HG02678 (cell line): ENCODE measurements around the gene FXYD2.
"Not testable (repeated sequence)": the region's sequence is repeated elsewhere in the genome, so short reads cannot be mapped to it uniquely, and the experiment has no call there.

Experiments
- ATAC-seq: cut with Tn5 transposase; IDR thresholded peaks from one replicate; pipeline ENCODE4 v1.9.1; 2021; ENCODE audit warnings: mild to moderate bottlenecking, moderate library complexity; ENCODE audit not compliant: unreplicated experiment

FXYD2 gene

DNA sequence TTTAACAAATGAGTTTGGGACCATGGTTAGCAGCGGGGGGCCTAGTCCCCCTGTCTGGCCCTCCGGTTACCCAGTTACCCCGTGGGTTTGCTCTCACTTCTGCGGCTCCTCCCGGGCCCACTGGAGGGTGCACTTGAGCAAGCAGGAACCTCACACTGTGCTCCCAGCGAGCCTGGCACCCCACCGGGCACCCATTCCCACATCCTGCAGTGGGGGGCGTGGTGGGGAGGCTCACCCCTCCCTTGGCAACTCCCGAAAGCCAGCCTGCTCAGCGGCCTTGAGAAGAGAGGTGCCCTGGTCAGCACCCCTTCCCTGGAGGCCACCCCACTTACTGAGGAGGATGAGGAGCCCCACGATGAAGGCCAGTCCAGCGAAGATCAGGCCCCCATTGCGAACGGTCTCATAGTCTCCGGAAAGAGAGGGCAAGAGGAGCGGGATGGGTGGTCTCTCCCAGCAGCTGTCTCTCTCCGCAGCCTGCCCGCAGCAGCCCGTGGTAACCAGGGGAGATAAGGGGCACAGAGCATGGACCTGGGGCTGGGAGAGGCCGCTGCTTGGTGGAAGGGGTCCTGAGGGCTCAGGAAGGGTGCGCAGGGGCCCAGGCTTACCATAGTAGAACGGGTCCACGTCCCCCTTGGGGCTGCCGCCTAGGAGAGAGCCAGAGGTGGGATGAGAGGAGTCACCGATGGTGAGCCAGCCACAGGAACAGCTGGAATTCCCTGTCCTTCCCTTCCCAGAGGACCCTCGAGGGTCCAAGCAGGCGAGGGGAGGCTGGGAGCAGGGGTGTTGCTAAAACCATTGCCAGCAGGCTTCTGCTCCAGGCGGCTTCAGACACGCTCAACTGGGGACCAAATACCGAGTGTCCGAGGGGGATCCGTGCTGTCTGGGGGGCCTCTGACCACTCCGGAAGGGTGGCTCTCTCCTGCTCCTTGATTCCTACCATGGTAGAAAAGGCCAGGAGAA is 2.2 kb downstream of the FXYD2 start:
- ATAC-seq: no peak

DNA sequence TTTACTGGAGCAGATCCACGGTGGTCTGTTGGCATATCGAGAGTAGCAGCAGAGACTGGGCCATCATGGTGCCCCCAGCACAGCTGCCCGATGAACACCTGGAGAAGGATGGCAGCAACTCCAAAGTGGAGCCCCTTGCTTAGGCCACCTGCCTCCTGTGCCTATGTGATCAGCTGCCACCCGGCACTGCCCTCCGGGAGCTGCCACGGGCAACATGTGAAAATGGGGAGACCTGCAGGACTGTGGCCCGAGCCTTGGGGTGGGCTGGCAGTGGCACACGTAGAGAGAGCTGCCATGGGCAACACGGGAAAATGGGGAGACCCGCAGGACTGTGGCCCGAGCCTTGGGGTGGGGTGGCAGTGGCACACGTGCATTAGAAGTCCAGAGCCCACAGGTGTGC is 3.1 kb downstream of the FXYD2 start:
- no peak for ATAC-seq

DNA sequence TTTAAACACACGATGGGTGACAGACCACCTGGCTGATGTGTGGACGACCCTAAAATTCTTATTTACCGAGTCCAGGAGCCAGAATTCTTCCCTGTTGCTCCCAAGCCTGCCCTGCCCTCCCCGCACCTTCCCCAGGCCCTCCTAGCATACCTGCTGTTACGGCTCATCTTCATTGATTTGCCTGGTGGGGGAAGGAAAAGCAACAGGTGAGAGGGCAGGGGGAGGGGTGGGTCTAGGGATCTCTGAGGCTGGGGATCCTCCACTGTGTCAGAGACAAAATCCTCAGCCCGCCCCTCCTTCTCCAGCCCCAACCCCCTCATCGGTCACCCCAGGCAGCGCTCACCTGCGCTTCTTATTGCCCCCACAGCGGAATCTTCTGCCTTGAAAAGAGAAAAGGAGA is 4.0 kb downstream of the FXYD2 start:
- no peak for ATAC-seq

DNA sequence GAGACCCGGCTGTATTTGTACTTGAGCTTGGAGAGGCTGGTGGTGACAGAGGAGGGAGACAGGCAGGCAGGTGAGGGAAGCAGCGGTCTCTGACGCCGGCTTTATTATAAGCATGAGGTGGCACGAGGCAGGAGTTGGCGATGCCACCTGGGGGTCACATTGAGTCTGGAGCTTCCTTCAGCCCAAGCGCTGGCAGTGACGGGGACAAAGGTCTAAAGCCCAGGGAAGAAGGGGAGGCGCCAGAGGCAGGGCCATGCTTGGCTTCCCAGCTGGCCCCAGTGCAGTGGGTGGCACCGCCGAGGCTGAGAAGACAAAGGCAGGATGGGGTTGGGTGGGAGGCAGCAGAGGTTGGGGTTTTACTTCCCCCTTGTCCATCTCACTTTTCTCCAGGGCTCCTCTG is 4.5 kb downstream of the FXYD2 start:
- no peak for ATAC-seq

DNA sequence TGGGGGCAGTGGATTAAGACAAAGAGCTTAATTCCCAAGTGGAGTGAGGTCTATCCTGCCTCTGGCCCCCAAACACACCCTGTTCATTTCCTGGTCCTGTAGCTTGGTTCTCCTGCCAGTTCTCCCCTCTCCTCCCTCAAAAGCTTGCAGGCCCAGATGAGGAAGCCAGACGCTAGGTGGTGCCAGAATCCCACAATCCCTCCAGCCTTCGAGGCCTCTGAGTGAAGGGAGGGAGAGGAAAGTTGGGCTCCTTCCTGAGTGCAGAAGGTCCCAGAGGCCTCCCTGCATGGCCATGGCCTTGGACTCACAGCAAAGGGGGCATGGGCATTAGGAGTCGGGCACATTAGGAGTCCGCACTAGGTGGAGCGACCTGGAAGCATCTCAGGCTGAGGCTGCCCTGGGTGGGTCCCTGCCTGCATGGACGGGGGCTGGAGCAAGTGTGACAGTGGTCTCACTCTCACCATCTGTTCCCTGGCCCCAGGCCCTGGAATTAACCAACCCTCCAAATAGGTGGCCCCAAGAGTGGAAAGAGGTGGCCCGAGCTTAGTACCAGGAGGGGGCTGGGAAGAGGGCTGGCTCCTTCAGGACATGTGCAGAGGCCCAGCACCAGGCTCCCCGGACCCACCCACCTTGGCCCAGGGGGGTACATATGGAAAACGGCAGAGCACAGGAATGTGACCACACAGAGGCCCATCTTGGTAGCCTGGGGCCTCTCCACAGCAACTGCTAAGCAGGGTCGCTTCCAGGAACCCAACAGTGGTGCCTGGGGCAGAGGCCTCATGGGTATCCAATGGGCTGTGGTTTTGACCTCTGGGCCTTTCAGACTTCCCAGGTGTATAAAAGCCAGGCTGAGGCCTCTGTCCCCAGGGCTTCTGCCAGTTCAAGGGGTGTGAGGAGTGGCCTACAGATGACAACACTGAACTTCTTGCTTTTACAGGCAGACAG is 5.2 kb downstream of the FXYD2 start:
- no peak for ATAC-seq

DNA sequence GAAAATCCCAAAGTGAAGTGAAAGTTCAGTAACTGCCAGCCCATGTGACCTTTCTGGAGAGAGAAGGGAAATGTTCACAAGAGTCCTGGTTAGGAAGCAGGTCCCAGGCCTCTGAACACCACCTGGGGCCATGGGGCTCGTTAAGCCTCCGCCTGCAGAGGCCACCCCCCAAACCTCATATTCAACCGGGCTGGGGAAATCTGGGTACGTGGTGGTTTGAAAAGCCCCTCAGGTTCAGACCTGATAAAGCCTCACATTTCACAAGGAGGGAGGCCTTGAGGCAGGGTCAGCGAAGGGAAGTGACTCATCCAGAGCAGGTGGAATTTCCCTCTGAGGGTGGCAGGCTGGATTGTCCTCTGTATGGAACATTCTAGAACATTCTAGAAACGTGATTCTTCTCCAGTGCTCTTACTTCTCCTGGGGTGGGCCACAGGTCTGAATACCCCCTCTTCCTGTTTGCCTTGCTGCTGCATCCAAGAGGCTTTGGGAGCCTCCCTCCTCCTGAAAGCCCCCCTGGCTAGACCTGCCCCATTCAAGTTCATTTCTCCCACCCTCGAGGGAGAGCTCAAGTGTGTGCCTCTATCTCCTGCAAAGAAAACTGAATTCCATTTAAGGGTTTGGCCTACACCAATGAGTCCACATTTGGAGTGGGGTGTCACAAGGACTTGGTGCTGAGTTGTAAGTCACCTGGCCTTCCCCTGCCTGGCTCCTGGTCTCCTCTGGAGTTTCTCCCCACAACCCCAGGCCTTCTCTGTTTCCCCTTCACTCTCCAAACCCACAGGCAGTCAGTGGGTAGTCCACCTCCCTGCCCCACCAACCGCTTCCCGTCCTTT is 6.3 kb downstream of the FXYD2 start:
- ATAC-seq: no peak

DNA sequence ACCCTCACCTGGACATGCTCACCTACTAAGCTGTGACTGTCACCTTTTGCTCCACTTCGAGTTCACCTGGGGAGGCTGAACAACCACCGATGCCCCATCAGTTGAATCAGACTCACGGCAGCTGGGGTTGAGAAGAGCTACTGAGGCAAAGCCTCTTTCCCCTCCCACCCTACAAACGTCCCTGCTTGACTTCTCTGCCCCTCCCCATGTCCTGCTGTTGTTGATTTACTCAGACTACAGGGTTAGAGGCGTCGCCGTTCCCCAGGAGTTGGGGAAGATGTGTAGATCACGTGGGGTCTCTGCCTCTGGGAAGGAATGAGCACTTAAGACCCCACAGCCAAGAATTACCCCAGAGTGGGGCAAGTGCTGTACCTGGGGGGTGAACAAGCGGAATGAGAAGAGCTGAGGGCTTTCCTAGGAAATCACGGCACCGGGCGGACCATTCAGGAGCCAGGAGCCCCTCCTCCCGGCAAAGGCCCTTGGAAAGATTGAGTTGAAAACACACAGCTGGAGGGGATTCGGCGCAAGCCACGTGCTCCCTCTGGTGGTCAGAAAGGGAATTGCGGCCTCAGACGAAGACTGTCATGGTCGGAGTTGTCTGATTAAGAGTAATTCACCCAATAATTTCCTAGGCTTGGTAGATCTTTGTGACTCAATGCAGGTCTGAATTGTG is 7.0 kb downstream of the FXYD2 start:
- no peak for ATAC-seq

DNA sequence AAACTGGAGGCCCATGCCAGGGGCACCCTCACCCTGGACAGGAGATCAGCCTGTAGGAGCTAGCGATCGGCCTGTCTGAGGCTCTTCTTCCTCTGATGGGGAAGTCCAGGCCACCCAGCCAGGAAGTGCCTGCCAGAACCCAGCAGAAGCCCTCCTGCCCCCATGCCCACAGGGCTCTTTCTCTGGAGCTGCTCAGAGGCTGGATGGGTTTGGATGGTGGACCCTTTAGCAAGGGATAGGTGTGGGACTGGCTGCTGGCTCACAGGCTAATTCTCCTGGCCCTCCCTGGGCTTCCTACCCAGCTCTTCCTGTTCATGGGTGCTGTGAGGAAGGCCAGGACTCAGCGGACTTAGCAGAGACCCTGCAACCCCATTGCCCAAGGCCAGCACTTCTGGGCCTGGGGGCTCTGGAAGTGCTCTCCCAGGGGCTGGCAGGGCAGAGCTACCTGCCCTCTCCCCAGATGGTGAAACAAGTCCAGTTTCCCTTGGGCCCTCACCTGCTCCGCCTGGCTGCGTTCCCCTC is 7.6 kb downstream of the FXYD2 start:
- no peak for ATAC-seq

DNA sequence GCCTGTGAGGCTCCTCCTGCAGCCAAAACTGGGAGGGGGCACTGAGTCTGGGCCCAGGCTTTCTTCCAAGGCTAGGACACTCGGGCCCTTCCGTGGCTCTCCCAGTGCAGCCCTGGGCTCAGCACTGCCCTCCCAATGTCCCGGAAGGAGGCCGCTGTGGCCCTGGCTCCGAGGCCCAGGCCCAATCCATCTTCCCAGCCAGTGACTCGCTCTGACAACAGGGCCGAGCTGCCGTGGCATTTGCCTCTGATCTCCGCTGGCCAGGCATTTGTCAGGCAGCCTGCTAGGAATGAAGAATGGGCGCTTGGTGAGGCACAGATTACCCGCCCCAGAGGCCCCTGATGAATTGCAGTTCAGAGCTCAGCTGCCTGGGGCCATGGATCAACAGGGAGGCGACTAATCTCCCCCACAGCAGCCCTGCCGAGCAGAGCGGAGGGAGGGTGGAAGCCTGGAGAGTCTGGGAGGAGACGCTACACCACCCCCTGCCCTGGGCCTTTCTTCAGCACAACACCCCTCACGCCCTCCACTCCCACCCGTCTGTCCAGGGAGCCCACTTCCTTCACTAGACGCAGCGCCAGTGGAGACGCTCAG is 8.3 kb downstream of the FXYD2 start:
- no peak for ATAC-seq

DNA sequence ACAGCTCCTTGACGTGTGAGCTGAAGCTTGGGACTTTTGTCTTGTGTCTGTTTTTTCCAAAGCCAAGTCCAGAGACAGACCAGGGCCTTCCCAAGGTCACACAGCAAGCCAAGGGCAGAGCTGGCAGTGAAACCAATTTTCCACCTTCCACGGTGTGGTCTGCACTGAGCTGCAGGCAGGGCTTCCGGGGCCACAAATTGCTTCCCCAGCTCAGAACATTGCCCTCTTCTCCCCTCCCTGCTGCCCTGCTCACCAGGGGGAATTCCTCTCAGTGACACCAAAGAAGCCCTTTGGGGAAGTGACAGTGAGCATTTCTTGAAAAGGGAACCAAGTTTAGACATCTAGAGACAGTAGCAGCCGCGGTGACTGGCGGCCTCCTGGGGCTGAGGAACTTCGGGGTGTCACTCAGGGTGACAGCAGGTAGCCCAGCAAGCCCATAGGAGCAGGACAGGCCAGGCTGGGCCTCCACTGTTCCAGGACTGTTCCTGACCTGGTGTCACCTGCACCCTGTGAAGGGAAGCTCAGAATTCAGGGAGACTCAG is 9.2 kb downstream of the FXYD2 start:
- peak; percentile 60 for ATAC-seq

DNA sequence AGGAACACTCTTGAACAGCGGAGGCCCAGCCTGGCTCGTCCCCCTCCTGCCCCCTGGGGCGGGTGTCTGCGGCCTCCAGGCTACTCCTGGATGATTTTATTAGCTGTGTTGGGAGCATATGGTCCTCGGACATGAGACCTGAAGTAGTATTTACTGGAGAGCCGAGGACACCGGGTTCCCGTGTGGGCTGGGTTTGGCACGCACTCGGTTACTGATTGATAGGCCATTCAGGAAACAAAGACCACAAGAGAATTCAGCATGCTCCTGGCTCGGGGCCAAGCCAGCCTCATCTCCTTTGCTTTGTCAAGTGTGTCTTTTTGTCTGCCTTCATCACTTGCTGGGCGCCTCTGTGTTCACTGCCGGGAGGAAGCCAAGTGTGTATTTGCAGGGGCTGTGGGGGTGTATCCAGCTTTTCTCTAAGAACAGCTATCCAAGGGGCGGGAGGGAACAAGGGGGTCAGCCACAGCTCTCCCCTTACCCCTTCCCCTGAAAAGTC is 9.7 kb downstream of the FXYD2 start:
- peak; percentile 45 for ATAC-seq

DNA sequence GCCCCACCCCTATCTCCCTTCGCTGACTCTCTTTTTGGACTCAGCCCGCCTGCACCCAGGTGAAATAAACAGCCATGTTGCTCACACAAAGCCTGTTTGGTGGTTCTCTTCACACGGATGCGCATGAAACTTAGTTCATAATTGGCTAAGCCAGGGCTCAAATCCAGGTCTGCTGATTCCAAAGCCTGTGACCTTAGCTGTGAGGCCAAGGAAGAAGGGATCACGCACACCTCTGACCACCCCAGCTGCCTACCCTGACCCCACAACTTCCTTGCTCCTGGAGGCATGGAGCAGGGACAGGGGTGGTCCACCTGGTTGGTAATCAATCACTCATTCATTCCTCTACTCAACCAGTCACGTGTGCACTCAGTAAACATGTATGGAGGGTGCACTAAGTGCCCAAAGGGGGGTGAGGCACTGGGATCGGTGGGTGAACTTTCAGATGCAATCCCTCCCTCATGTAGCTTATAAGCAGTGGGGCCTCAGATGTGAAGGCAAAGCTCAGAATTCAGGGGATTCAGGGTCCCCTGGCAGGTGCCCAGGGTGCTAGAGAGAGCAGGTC is 10.3 kb downstream of the FXYD2 start:
- peak; percentile 2 for ATAC-seq

DNA sequence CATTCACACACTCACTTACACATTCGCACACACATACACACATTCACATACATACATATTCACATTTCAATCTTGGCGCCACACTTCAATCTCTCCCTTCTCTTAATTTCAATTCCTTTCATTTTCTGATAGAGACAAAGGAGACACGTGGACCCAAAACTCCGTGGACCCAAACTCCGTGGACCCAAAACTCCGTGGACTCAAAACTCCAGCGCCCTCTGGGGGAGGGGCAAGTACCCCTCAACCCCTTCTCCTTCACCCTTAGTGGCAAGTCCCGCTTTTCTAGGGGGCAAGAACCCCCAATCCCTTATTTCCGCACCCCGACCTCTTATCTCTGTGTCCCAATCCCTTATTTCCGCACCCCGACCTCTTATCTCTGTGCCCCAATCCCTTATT is 14.5 kb downstream of the FXYD2 start:
- not testable (repeated sequence) for ATAC-seq

DNA sequence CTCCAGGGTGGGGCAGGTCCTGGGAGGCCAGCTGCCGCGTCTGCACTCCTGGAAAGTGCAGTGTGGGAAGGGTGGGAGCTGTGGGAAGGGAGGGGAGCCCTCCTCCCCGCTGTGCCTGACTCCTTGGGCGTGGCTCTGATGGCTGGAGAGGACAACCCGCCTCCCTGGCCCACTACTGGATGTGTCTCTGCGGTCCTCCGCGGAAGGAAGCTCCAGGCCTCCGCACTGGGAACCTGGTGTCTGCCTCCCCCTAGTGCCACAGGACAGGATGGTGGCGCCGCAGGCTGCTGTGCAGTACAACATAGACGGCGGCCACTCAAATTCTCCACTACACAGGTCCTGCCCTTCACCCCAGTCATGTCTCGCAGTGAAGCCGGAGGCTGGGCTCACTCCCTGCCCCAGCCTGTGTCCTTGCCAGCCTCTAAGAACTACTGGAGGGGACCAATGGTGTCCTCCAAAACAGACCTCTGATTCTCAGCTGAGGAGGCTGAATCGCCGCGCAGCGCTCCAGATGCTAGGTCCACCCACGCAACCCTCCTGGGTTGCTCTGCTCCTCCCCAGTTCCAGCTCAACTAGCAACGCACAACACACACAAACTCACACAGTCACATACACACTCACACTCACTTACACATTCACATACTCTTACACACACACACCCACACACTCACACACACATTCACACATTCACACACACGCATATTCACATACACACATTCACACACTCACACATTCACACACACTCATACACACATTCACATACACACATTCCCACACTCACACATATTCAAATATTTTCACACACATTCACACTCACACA is 15.1 kb downstream of the FXYD2 start:
- peak; percentile 62 for ATAC-seq

DNA sequence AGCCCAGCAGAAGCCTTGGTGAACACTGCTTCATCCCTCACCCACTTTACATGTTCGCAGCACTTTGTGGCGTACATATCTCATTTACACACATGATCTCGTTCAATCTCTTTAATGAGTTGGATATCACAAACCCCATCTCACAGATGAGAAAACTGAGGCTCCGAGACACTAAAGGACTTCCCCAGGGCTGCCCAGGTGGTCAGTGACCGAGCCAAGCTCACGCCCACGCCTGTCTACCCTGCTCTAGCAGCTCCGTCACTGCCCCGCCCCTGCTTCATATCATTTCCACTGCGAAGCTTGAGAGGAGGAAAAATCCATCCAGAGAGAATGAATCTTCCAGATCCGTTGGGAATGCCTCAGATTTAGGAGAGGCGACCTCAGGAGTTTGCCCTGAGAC is 15.8 kb downstream of the FXYD2 start:
- no peak for ATAC-seq

DNA sequence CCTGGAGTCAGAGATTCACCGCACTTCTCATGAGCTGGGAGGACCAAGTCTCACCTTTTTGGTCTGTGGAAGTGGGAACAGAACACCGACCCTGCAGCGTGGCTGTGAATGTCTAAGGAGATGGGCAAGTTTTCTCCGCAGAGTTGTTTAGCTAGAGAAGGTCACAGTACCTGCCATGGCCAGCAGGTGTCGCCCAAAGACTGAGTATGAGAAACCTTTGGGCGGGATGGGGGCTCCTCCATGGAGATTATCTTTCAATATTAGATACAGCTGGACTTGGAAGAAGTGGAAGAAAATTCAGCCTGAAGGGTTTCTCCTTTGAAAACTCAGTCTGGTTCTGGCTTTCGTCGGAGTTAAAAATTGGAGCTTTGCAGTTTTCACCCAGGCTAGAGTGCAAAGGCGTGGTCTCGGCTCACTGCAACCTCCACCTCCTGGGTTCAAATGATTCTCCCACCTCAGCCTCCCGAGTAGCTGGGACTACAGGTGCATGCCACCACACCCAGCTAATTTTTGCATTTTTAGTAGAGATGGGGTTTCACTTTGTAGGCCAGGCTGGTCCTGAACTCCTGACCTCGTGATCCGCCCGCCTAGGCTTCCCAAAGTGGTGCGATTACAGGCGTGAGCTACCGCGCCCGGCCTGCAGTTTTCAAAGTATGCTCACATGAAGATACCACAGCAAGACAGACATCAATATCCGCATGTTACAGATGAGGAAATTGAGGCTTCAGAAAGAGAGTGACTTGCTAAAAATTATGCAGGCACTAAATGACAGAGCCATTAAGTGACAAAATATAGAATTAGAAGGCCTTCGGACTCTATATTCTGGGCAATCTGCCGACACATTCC is 16.8 kb downstream of the FXYD2 start:
- ATAC-seq: no peak

DNA sequence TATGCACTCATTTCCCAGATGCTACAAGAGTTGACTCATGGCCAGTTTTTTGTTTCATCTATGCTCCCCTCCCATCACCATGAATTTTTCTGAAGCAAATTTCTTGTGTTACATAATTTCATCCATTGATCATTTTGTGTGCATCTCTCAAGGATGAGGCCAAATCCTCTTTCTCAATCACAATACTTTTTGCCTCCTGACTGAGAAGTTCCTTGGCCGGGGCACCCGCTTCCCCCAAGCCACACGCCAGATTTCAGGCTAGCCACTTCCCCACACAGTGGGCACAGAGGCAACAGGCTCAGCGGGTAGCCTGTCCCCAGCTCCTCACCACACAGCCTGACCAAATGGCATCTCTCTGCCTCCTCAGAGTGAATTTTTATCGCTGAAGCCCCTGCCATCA is 17.7 kb downstream of the FXYD2 start:
- ATAC-seq: no peak
